DND-41 (cell line): Measurements from ENCODE around the gene BMP4.

Source experiments
- CTCF ChIP-seq: IDR thresholded peaks from 2 replicates; pipeline ENCODE4 v1.5.1; 2012; ENCODE audit warnings: borderline replicate concordance, low read length, moderate library complexity, mild to moderate bottlenecking; ENCODE audit not compliant: poor library complexity, severe bottlenecking; ENCODE audit errors: extremely low read depth
- EZH2 ChIP-seq: IDR thresholded peaks from 3 replicates; pipeline ENCODE4 v1.6.1; 2012; ENCODE audit warnings: borderline replicate concordance, low read depth, mild to moderate bottlenecking, moderate library complexity, low read length, inconsistent platforms; ENCODE audit not compliant: severe bottlenecking

- TF ChIP-seq CTCF (no peak), EZH2 (no peak)
Observed at GRCh38 chr14:53952533-53952932, 4.1 kb downstream of the BMP4 start.
